GM13977 (cell line): ENCODE results near the gene ZFP3.
"Not testable (repeated sequence)": the region's sequence is repeated elsewhere in the genome, so short reads cannot be mapped to it uniquely, and the experiment has no call there.

Experiments used
- DNase-seq: peaks from one replicate; pipeline ENCODE4 v3.0.0; 2012; ENCODE audit warnings: low spot score
- CTCF ChIP-seq: IDR thresholded peaks from 2 replicates; pipeline ENCODE4 v1.5.1; 2012; ENCODE audit warnings: mild to moderate bottlenecking, control low read depth; ENCODE audit not compliant: insufficient read depth; ENCODE audit errors: extremely low read depth, missing control alignments
- in situ Hi-C: fragments of 300-500 bp; cut with MboI; formaldehyde crosslinking; loops from one replicate; pipeline ENCODE4 v1.12.0; 2022; ENCODE audit warnings: low sequenced_read_pairs, low pct_unique_long_range_greater_than_20kb, mixed read lengths, inconsistent platforms; ENCODE audit not compliant: unreplicated experiment

ZFP3 gene

GRCh38 chr17:5069724-5070123 lies 8.5 kb upstream of the ZFP3 start:
- no peak for TF ChIP-seq CTCF
- in situ Hi-C loops = loop anchor here (10.0 kb wide), 1 partner anchor 105 kb away; the partner anchor contains the start of gene SPAG7
- DNase-seq = no peak

GRCh38 chr17:5075472-5075871 lies 2.8 kb upstream of the ZFP3 start:
- DNase-seq, in situ Hi-C loops: not testable (repeated sequence)

- DNase-seq = not testable (repeated sequence)
Observed at GRCh38 chr17:5077275-5077674, 992 bp upstream of the ZFP3 start.

GRCh38 chr17:5077781-5078105 lies 524 bp upstream of the ZFP3 start:
- in situ Hi-C loops = no loop called here
- no peak for DNase-seq
- TF ChIP-seq CTCF = no peak

More at GRCh38 chr17:5077275-5077674, 992 bp upstream of the ZFP3 start:
- in situ Hi-C loops = not testable (repeated sequence)

- no peak for TF ChIP-seq CTCF
- DNase-seq = no peak
- in situ Hi-C loops = no loop called here
Observed at GRCh38 chr17:5080591-5080990, 2.3 kb downstream of the ZFP3 start.

- in situ Hi-C loops = no loop called here
- DNase-seq = no peak
- TF ChIP-seq CTCF = no peak
Observed at GRCh38 chr17:5092218-5093010, 14.1 kb downstream of the ZFP3 start.

- TF ChIP-seq CTCF = no peak
- in situ Hi-C loops = no loop called here
- no peak for DNase-seq
Observed at GRCh38 chr17:5096731-5097100, 18.4 kb downstream of the ZFP3 start.

GRCh38 chr17:5097101-5097834 lies 19.0 kb downstream of the ZFP3 start:
- no peak for DNase-seq
- in situ Hi-C loops = no loop called here
- no peak for TF ChIP-seq CTCF
